K562 (cell line): ENCODE results near the gene FBXO22. TPM values are rescaled to one million over a fixed set of nuclear protein-coding genes. Genes with fewer than 3 reads are reported as not detected.

Experiments used
- ATAC-seq: fragments of 200-7000 bp; cut with Tn5 transposase; 3 replicates; pipeline ENCODE4 v1.9.1; 2020; ENCODE audit warnings: moderate library complexity
- BruUV-seq: library from RNA; stranded (reverse); fragments of 400-500 nt; replicated peaks from 2 replicates; lab custom pipeline; 2021; lab: Mats Ljungman, UMichigan
- CTCF ChIA-PET: fragments of 300-600 bp; formaldehyde crosslinking; extraction: SDS; loops from one replicate; lab custom pipeline; 2021; ENCODE audit warnings: low intra/inter-chr PET ratio; lab: Yijun Ruan, JAX
- POLR2A ChIA-PET: fragments of 300-600, 350-650 bp; sonication (Branson Sonifier 250); formaldehyde crosslinking; extraction: SDS; loops from one replicate; lab custom pipeline; 2021; ENCODE audit warnings: antibody characterized with exemption, inconsistent platforms; lab: Yijun Ruan, JAX
- DNase-seq, 4 experiments: peaks; one replicate each; pipeline versions ENCODE4 v3.0.0 to v3.0.0-alpha.2; 2011 to 2018; ENCODE audit warnings: low spot score in 3 of 4, mixed read lengths in 3 of 4; ENCODE audit errors: extremely low read depth in 1 of 4
- FAIRE-seq: peaks from 2 replicates; lab custom pipeline; 2011; peaks lifted over from hg19 to GRCh38; lab: Jason Lieb, UNC
- H2AFZ ChIP-seq: 2 replicates; pipeline ENCODE4 v1.6.0; 2011; ENCODE audit warnings: low read depth, low read length, control low read depth, inconsistent platforms
- H3K27ac ChIP-seq: fragments of 200-600 bp; 3 replicates; pipeline ENCODE4 v1.8.0; 2011; ENCODE audit warnings: low read depth, mild to moderate bottlenecking, control low read depth, inconsistent platforms, low read length, moderate library complexity, mixed read lengths; ENCODE audit errors: extremely low read depth
- H3K27me3 ChIP-seq, 2 experiments: fragments of 300-600 bp in 1 of 2; 2 replicates in 1 of 2; 3 replicates in 1 of 2; pipeline versions ENCODE4 v1.6.0 to v1.8.0; 2011; ENCODE audit warnings: inconsistent platforms in 2 of 2, low read length in 2 of 2, mild to moderate bottlenecking in 1 of 2, mixed read lengths in 1 of 2, moderate library complexity in 1 of 2; ENCODE audit not compliant: control insufficient read depth in 2 of 2, insufficient read depth in 2 of 2
- H3K36me3 ChIP-seq: fragments of 300-600 bp; 3 replicates; pipeline ENCODE4 v1.8.0; 2011; ENCODE audit warnings: mild to moderate bottlenecking, low read length, inconsistent platforms; ENCODE audit not compliant: control insufficient read depth, insufficient read depth
- H3K4me1 ChIP-seq, 2 experiments: fragments of 200-600 bp in 1 of 2; replicated peaks in 1 of 2; 2 replicates in 1 of 2; 3 replicates in 1 of 2; pipeline versions ENCODE4 v1.5.1 to v1.8.0; 2011; ENCODE audit warnings: inconsistent platforms in 2 of 2, low read length in 2 of 2, mild to moderate bottlenecking in 1 of 2, mixed read lengths in 1 of 2, moderate library complexity in 1 of 2; ENCODE audit not compliant: control insufficient read depth in 2 of 2, insufficient read depth in 2 of 2
- H3K4me2 ChIP-seq: 2 replicates; pipeline ENCODE4 v1.6.1; 2011; ENCODE audit warnings: low read length, control low read depth, inconsistent platforms, mixed read lengths; ENCODE audit not compliant: insufficient read depth
- H3K4me3 ChIP-seq: fragments of 200-600 bp; sonication (generic), shearing (Covaris generic); 2 replicates; pipeline ENCODE4 v1.5.1; 2016; ENCODE audit warnings: control low read depth, inconsistent platforms
- H3K79me2 ChIP-seq: fragments of 200-600 bp; 3 replicates; pipeline ENCODE4 v1.8.0; 2011; ENCODE audit warnings: low read length, inconsistent platforms; ENCODE audit not compliant: control insufficient read depth, insufficient read depth
- H3K9ac ChIP-seq, 2 experiments: 2 replicates each; pipeline versions ENCODE4 v1.6.0 to v1.6.1; 2011; ENCODE audit warnings: low read depth in 2 of 2, low read length in 2 of 2, control low read depth in 1 of 2, inconsistent platforms in 1 of 2, mild to moderate bottlenecking in 1 of 2, mixed read lengths in 1 of 2; ENCODE audit not compliant: insufficient read depth in 1 of 2
- H3K9me1 ChIP-seq: one replicate; pipeline ENCODE4 v1.6.0; 2011; ENCODE audit warnings: inconsistent platforms, mild to moderate bottlenecking, low read length, moderate library complexity; ENCODE audit not compliant: control insufficient read depth, insufficient read depth
- H3K9me3 ChIP-seq: replicated peaks from 2 replicates; pipeline ENCODE4 v1.5.1; 2011; ENCODE audit warnings: low read depth, low read length, inconsistent platforms; ENCODE audit not compliant: control insufficient read depth, insufficient read depth
- H4K20me1 ChIP-seq: replicated peaks from 2 replicates; pipeline ENCODE4 v1.6.1; 2011; ENCODE audit warnings: low read length, inconsistent platforms, mixed read lengths; ENCODE audit not compliant: control insufficient read depth, insufficient read depth
- CBX8 ChIP-seq: fragments of 200-600 bp; sonication (generic); IDR thresholded peaks from 2 replicates; pipeline ENCODE4 v1.6.1; 2012; ENCODE audit warnings: borderline replicate concordance, mixed run types, low read depth, mild to moderate bottlenecking, moderate library complexity, mixed read lengths, low read length, control low read depth, inconsistent platforms; ENCODE audit not compliant: poor library complexity, severe bottlenecking; ENCODE audit errors: extremely low read depth
- CTCF ChIP-seq, 3 experiments: IDR thresholded peaks in 2 of 3; conservative IDR thresholded peaks in 1 of 3; 2 replicates each; pipeline ENCODE4 v1.5.1; 2011 to 2012; ENCODE audit warnings: low read length in 3 of 3, mild to moderate bottlenecking in 3 of 3, control low read depth in 2 of 3, improper control_type of control experiment in 1 of 3, inconsistent platforms in 1 of 3, low read depth in 1 of 3, mixed read lengths in 1 of 3, moderate library complexity in 1 of 3; ENCODE audit not compliant: insufficient read depth in 2 of 3
- EP400 ChIP-seq: fragments of 450-650 bp; IDR thresholded peaks from 2 replicates; pipeline ENCODE4 v1.6.1; 2017; ENCODE audit warnings: antibody characterized with exemption, mild to moderate bottlenecking, moderate library complexity
- ETV1 ChIP-seq: fragments of 450-650 bp; conservative IDR thresholded peaks from 2 replicates; pipeline ENCODE4 v1.6.1; 2016; ENCODE audit warnings: missing genetic modification characterization, control low read depth, low read depth, missing compliant biosample characterization
- HDAC6 ChIP-seq: IDR thresholded peaks from 2 replicates; pipeline ENCODE4 v1.6.1; 2012; ENCODE audit warnings: low read depth, mild to moderate bottlenecking, control low read depth, inconsistent platforms, low read length, moderate library complexity
- PREB ChIP-seq: sonication (generic); formaldehyde crosslinking; IDR thresholded peaks from 2 replicates; pipeline ENCODE4 v1.8.1; 2023; ENCODE audit warnings: mild to moderate bottlenecking, missing genetic modification reagents
- ZC3H11A ChIP-seq: IDR thresholded peaks from 2 replicates; pipeline ENCODE4 v1.6.1; 2012; ENCODE audit warnings: low read depth, low read length, improper control_type of control experiment
- ZNF639 ChIP-seq, 2 experiments: fragments of 200-800 bp in 1 of 2; sonication (Bioruptor generic) in 1 of 2; sonication (generic) in 1 of 2; formaldehyde crosslinking in 1 of 2; IDR thresholded peaks in 1 of 2; conservative IDR thresholded peaks in 1 of 2; 2 replicates each; pipeline versions ENCODE4 v1.5.0 to v1.6.1; 2016 to 2020; ENCODE audit warnings: missing compliant biosample characterization in 1 of 2, missing genetic modification characterization in 1 of 2, missing genetic modification reagents in 1 of 2
- ZNF699 ChIP-seq: fragments of 250-450 bp; sonication (Bioruptor Pico); IDR thresholded peaks from 2 replicates; pipeline ENCODE4 v1.8.0; 2021; ENCODE audit warnings: mild to moderate bottlenecking, moderate library complexity; ENCODE audit not compliant: insufficient replicate concordance
- WGBS: fragments of 100-300 bp; shearing (Covaris generic); methylation state at CpG from one replicate; pipeline ENCODE4 v1.1.6; 2016; ENCODE audit warnings: low coverage, mixed read lengths; ENCODE audit not compliant: insufficient coverage; ENCODE audit errors: missing lambda C conversion rate; 5-methylcytosine and 5-hydroxymethylcytosine counted together
- in situ Hi-C: fragments of 300-500 bp; cut with MboI; formaldehyde crosslinking; loops from 4 replicates; pipeline ENCODE4 v1.15.0; 2018; ENCODE audit warnings: inconsistent platforms, mixed read lengths
- intact Hi-C: fragments of 100-400 bp; cut with micrococcal nuclease; formaldehyde crosslinking; loops from 2 replicates; pipeline ENCODE4 v1.14.2; 2022
- polyA plus RNA-seq, 8 experiments: library from polyadenylated mRNA; depleted of rRNA in 4 of 8; stranded (reverse) in 5 of 8; unstranded in 3 of 8; fragments of >200 nt; fragmentation: Nextera tagmentation in 2 of 8; fragmentation: Illumina TruSeq in 1 of 8; extraction: Ambion mirVana in 2 of 8; extraction: Trizol in 1 of 8; gene quantifications; 2 replicates each; pipeline versions ENCODE4 v1.2.1 to v1.2.3, GENCODE V29; 2011 to 2014; ENCODE audit warnings: inconsistent platforms in 1 of 8, missing spikeins in 1 of 8
- total RNA-seq, 7 experiments: library from RNA; depleted of rRNA in 6 of 7; stranded (reverse); fragments of >200 nt in 6 of 7; fragmentation: Illumina TruSeq in 2 of 7; extraction: Trizol in 2 of 7; gene quantifications; 2 replicates each; pipeline versions ENCODE4 v1.2.1 to v1.2.3, GENCODE V29; 2011 to 2021; ENCODE audit warnings: low replicate concordance in 1 of 7

The FBXO22 gene
- total and polyA plus RNA-seq, 9 of the 15 experiments (the other 6 are each of a cell fraction or from before 2014, with no cell fraction given), result 24.4 to 99.4 (median 66.5) TPM

GRCh38 chr15:75928680-75929608 is 25.3 kb downstream of the FBXO22 start:
- no peak overlapping the region for H3K9ac ChIP-seq
- H3K9me3 ChIP-seq, result no peaks in the 10 kb centered on the region
- H3K27ac ChIP-seq, result no peak overlapping the region
- 0 out of 3 replicates have a peak, but pooled peaks cover 6% of the 10 kb centered on the region for H3K79me2 ChIP-seq
- DNase-seq (peak; percentile 28 to 70 (median 38)), ATAC-seq (peak; percentile 95), FAIRE-seq (peak; percentile 79)
- 60% methylated on average over 8 of the region's 9 CpGs for WGBS
- H3K36me3 ChIP-seq, result peaks cover 87% of the 10 kb centered on the region
- H3K9me1 ChIP-seq, result no peaks in the 10 kb centered on the region
- ChIA-PET POLR2A (interaction anchor here (0.6 to 1.1 kb wide), 5 partner anchors 10 to 283 kb away, joined by 3 to 4 read pairs (median 3); no protein-coding TSS in a partner anchor), CTCF (interaction anchor here (0.6 to 2.1 kb wide), 7 partner anchors 107 to 222 kb away, joined by 3 to 14 read pairs (median 3); no protein-coding TSS in a partner anchor)
- in situ Hi-C loops (loop anchor here (5.0 kb wide), 1 partner anchor 242 kb away; no protein-coding TSS in a partner anchor), intact Hi-C loops (loop anchor here (1.0 to 10.0 kb wide), 3 partner anchors 119 to 244 kb away; no protein-coding TSS in a partner anchor)
- peaks cover 1% of the 10 kb centered on the region; the same call in 1 of the 2 replicates for H4K20me1 ChIP-seq
- no peak overlapping the region for H2AFZ ChIP-seq
- H3K4me1 ChIP-seq, result peaks cover 0 to 15% of the 10 kb centered on the region in 2 experiments; a peak in 2 of 5 replicates
- no peaks in the 10 kb centered on the region for H3K27me3 ChIP-seq
- no TSS peak for BruUV-seq
- H3K4me2 ChIP-seq, result no peak overlapping the region
- H3K4me3 ChIP-seq, result no peak overlapping the region
- TF ChIP-seq HDAC6, result no peak
- no peak for TF ChIP-seq CBX8
- no peak for TF ChIP-seq PREB
- no peak for TF ChIP-seq EP400
- TF ChIP-seq ZC3H11A, result no peak
- TF ChIP-seq CTCF (IDR thresholded peaks at IDR 0.05 in 2 of 3, conservative IDR thresholded peaks at IDR 0.05 in 1 of 3; ENCODE audit: insufficient read depth in 2 of 3, low read depth in 1 of 3, low read length in 3 of 3), result peak; percentile 70 to 75 (median 73)
- no peak for TF ChIP-seq ZNF699 (CRISPR knock-in tag)
- TF ChIP-seq ETV1 (tag), result peak; percentile 54; the same call in 1 of the 2 replicates
- no peak for TF ChIP-seq ZNF639 (CRISPR knock-in tag; conservative IDR thresholded peaks at IDR 0.05 in 1 of 2, IDR thresholded peaks at IDR 0.05 in 1 of 2)
